A549 (cell line): ENCODE results near the gene DNAJC18.

Experiments used
- BHLHE40 ChIP-seq: IDR thresholded peaks from 2 replicates; pipeline ENCODE4 v1.6.1; 2012; ENCODE audit warnings: low read depth, low read length, inconsistent platforms
- EP300 ChIP-seq, 2 experiments: fragments of >200 bp; sonication (Bioruptor Twin); formaldehyde crosslinking; IDR thresholded peaks; 2 replicates in 1 of 2; 3 replicates in 1 of 2; pipeline ENCODE4 v1.6.1; 2016 to 2017
- JUN ChIP-seq, 2 experiments: fragments of >200 bp; sonication (Bioruptor Twin); formaldehyde crosslinking; IDR thresholded peaks; 2 replicates in 1 of 2; 3 replicates in 1 of 2; pipeline ENCODE4 v1.6.1; 2016 to 2017
- MYC ChIP-seq: IDR thresholded peaks from 2 replicates; pipeline ENCODE4 v1.6.1; 2012; ENCODE audit warnings: mild to moderate bottlenecking, inconsistent platforms, low read length, improper control_type of control experiment, borderline replicate concordance
- POLR2A ChIP-seq: IDR thresholded peaks from 2 replicates; pipeline ENCODE4 v1.6.1; 2012; ENCODE audit warnings: mild to moderate bottlenecking, low read length
- RAD21 ChIP-seq, 2 experiments: fragments of >200 bp in 1 of 2; sonication (Bioruptor Twin) in 1 of 2; formaldehyde crosslinking in 1 of 2; IDR thresholded peaks in 1 of 2; conservative IDR thresholded peaks in 1 of 2; 2 replicates in 1 of 2; 3 replicates in 1 of 2; pipeline ENCODE4 v1.6.1; 2012 to 2018; ENCODE audit warnings: inconsistent platforms in 1 of 2
- RFX5 ChIP-seq: fragments of 450-650 bp; IDR thresholded peaks from 2 replicates; pipeline ENCODE4 v1.7.1; 2014; ENCODE audit warnings: antibody characterized with exemption, mild to moderate bottlenecking, moderate library complexity
- ZC3H11A ChIP-seq: fragments of 450-650 bp; IDR thresholded peaks from 2 replicates; pipeline ENCODE4 v1.6.1; 2014; ENCODE audit warnings: antibody characterized with exemption, mild to moderate bottlenecking
- ZFP36 ChIP-seq: fragments of 450-650 bp; IDR thresholded peaks from 2 replicates; pipeline ENCODE4 v1.6.1; 2014; ENCODE audit warnings: borderline replicate concordance; ENCODE audit not compliant: partially characterized antibody
- TF ChIP-seq, protein P1 (sequence below): fragments of >200 bp; sonication (Bioruptor Twin); formaldehyde crosslinking; IDR thresholded peaks from 3 replicates; pipeline ENCODE4 v1.5.1; 2016
- TF ChIP-seq, protein P2 (sequence below): fragments of 200-600 bp; sonication (generic); IDR thresholded peaks from 2 replicates; pipeline ENCODE4 v1.6.1; 2016; ENCODE audit warnings: antibody characterized with exemption, mild to moderate bottlenecking, moderate library complexity

DNA sequence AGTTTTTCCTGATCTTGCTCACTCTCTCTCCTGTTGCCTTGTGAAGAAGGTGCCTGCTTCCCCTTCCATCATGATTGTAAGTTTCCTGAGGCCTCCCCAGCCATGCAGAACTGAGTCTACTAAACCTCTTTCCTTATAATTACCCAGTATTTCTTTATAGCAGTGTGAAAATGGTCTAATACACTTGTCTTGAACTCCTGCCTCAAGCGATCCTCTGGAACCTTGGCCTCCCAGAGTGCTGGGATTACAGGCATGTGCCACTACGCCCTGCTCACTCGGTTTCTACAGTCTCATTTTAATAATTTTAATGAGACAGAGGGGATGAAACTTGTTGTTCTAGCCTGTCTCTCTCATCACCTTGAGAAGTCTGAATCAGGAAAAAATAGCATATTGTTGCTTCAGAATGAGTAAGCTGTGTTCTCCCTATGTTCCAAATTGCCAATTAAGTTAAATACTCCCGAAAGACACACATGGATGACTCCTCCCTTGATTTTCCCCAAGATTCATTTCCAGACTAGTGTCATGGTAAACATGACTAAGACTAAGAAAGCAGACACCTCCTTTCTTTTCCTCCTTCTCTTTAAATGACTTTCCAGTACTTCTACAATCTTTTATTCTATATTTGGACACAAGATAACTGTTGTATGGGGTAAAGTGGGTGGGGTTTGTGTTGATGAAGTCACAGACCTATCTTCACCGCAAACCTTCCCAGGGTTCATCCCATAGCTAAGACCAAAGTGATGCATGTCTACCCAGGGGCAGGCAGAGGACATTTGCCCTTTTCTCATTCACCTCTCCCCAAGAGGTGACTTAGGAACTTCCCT is 7.8 kb upstream of the DNAJC18 start:
- TF ChIP-seq ZC3H11A = no peak
- no peak for TF ChIP-seq RAD21 (conservative IDR thresholded peaks at IDR 0.05 in 1 of 2, IDR thresholded peaks at IDR 0.05 in 1 of 2)
- TF ChIP-seq, protein P1, sequence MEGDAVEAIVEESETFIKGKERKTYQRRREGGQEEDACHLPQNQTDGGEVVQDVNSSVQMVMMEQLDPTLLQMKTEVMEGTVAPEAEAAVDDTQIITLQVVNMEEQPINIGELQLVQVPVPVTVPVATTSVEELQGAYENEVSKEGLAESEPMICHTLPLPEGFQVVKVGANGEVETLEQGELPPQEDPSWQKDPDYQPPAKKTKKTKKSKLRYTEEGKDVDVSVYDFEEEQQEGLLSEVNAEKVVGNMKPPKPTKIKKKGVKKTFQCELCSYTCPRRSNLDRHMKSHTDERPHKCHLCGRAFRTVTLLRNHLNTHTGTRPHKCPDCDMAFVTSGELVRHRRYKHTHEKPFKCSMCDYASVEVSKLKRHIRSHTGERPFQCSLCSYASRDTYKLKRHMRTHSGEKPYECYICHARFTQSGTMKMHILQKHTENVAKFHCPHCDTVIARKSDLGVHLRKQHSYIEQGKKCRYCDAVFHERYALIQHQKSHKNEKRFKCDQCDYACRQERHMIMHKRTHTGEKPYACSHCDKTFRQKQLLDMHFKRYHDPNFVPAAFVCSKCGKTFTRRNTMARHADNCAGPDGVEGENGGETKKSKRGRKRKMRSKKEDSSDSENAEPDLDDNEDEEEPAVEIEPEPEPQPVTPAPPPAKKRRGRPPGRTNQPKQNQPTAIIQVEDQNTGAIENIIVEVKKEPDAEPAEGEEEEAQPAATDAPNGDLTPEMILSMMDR = no peak
- no peak for TF ChIP-seq BHLHE40
- no peak for TF ChIP-seq RFX5
- TF ChIP-seq MYC = no peak
- no peak for TF ChIP-seq JUN (IDR thresholded peaks at IDR 0.05)
- no peak for TF ChIP-seq POLR2A
- TF ChIP-seq, protein P2, sequence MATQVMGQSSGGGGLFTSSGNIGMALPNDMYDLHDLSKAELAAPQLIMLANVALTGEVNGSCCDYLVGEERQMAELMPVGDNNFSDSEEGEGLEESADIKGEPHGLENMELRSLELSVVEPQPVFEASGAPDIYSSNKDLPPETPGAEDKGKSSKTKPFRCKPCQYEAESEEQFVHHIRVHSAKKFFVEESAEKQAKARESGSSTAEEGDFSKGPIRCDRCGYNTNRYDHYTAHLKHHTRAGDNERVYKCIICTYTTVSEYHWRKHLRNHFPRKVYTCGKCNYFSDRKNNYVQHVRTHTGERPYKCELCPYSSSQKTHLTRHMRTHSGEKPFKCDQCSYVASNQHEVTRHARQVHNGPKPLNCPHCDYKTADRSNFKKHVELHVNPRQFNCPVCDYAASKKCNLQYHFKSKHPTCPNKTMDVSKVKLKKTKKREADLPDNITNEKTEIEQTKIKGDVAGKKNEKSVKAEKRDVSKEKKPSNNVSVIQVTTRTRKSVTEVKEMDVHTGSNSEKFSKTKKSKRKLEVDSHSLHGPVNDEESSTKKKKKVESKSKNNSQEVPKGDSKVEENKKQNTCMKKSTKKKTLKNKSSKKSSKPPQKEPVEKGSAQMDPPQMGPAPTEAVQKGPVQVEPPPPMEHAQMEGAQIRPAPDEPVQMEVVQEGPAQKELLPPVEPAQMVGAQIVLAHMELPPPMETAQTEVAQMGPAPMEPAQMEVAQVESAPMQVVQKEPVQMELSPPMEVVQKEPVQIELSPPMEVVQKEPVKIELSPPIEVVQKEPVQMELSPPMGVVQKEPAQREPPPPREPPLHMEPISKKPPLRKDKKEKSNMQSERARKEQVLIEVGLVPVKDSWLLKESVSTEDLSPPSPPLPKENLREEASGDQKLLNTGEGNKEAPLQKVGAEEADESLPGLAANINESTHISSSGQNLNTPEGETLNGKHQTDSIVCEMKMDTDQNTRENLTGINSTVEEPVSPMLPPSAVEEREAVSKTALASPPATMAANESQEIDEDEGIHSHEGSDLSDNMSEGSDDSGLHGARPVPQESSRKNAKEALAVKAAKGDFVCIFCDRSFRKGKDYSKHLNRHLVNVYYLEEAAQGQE = no peak
- no peak for TF ChIP-seq ZFP36
- TF ChIP-seq EP300 (IDR thresholded peaks at IDR 0.05) = no peak
